ENCODE results near the gene DNAH9.

DNAH9 gene

GRCh38 chr17:11853321-11854151 is 255.3 kb downstream of the DNAH9 start:
- Histone ChIP-seq H3K36me3 (ENCODE audit: control insufficient read depth, insufficient read depth, low read length) (no peaks in the 10 kb centered on the region), H3K27ac (ENCODE audit: insufficient read depth, low read length, poor library complexity, severe bottlenecking) (no peak overlapping the region), H3K4me3 (ENCODE audit: insufficient read depth, low read depth, low read length, poor library complexity, severe bottlenecking) (no peak overlapping the region), H3K4me1 (ENCODE audit: control insufficient read depth, insufficient read depth, low read length, poor library complexity, severe bottlenecking) (no peaks in the 10 kb centered on the region), H3K9me3 (ENCODE audit: control insufficient read depth, low read length) (no peaks in the 10 kb centered on the region), H3K27me3 (replicated peaks; ENCODE audit: control insufficient read depth, insufficient read depth, low read length, poor library complexity, severe bottlenecking) (no peaks in the 10 kb centered on the region)
- no peak for DNase-seq

GRCh38 chr17:11855306-11855705 is 257.0 kb downstream of the DNAH9 start:
- DNase-seq, result no peak
- Histone ChIP-seq H3K27me3 (replicated peaks; ENCODE audit: control insufficient read depth, insufficient read depth, low read length, poor library complexity, severe bottlenecking) (no peaks in the 10 kb centered on the region), H3K27ac (ENCODE audit: insufficient read depth, low read length, poor library complexity, severe bottlenecking) (no peak overlapping the region), H3K4me1 (ENCODE audit: control insufficient read depth, insufficient read depth, low read length, poor library complexity, severe bottlenecking) (no peaks in the 10 kb centered on the region), H3K4me3 (ENCODE audit: insufficient read depth, low read depth, low read length, poor library complexity, severe bottlenecking) (no peak overlapping the region), H3K36me3 (ENCODE audit: control insufficient read depth, insufficient read depth, low read length) (no peaks in the 10 kb centered on the region), H3K9me3 (ENCODE audit: control insufficient read depth, low read length) (no peaks in the 10 kb centered on the region)

- no peak overlapping the region for H3K27ac ChIP-seq (ENCODE audit: insufficient read depth, low read length, poor library complexity, severe bottlenecking)
- no peak overlapping the region for H3K4me3 ChIP-seq (ENCODE audit: insufficient read depth, low read depth, low read length, poor library complexity, severe bottlenecking)
- H3K9me3 ChIP-seq (ENCODE audit: control insufficient read depth, low read length), result no peaks in the 10 kb centered on the region
- H3K4me1 ChIP-seq (ENCODE audit: control insufficient read depth, insufficient read depth, low read length, poor library complexity, severe bottlenecking), result no peaks in the 10 kb centered on the region
- no peaks in the 10 kb centered on the region for H3K27me3 ChIP-seq (replicated peaks; ENCODE audit: control insufficient read depth, insufficient read depth, low read length, poor library complexity, severe bottlenecking)
- H3K36me3 ChIP-seq (ENCODE audit: control insufficient read depth, insufficient read depth, low read length), result no peaks in the 10 kb centered on the region
- no peak for DNase-seq
These were observed 258.7 kb downstream of the DNAH9 start for GRCh38 chr17:11857006-11857405.

- Histone ChIP-seq H3K27ac (ENCODE audit: insufficient read depth, low read length, poor library complexity, severe bottlenecking) (no peak overlapping the region), H3K4me3 (ENCODE audit: insufficient read depth, low read depth, low read length, poor library complexity, severe bottlenecking) (no peak overlapping the region), H3K4me1 (ENCODE audit: control insufficient read depth, insufficient read depth, low read length, poor library complexity, severe bottlenecking) (no peaks in the 10 kb centered on the region), H3K9me3 (ENCODE audit: control insufficient read depth, low read length) (no peaks in the 10 kb centered on the region), H3K27me3 (replicated peaks; ENCODE audit: control insufficient read depth, insufficient read depth, low read length, poor library complexity, severe bottlenecking) (no peaks in the 10 kb centered on the region), H3K36me3 (ENCODE audit: control insufficient read depth, insufficient read depth, low read length) (no peaks in the 10 kb centered on the region)
- no peak for DNase-seq
These were observed 271.6 kb downstream of the DNAH9 start for GRCh38 chr17:11869680-11870394.

- no peak overlapping the region for H3K27ac ChIP-seq (ENCODE audit: insufficient read depth, low read length, poor library complexity, severe bottlenecking)
- H3K4me3 ChIP-seq (ENCODE audit: insufficient read depth, low read depth, low read length, poor library complexity, severe bottlenecking), result no peak overlapping the region
- no peaks in the 10 kb centered on the region for H3K36me3 ChIP-seq (ENCODE audit: control insufficient read depth, insufficient read depth, low read length)
- H3K27me3 ChIP-seq (replicated peaks; ENCODE audit: control insufficient read depth, insufficient read depth, low read length, poor library complexity, severe bottlenecking), result no peaks in the 10 kb centered on the region
- DNase-seq, result no peak
- H3K9me3 ChIP-seq (ENCODE audit: control insufficient read depth, low read length), result no peaks in the 10 kb centered on the region
- H3K4me1 ChIP-seq (ENCODE audit: control insufficient read depth, insufficient read depth, low read length, poor library complexity, severe bottlenecking), result no peaks in the 10 kb centered on the region
These were observed 273.5 kb downstream of the DNAH9 start for GRCh38 chr17:11871773-11872172.

GRCh38 chr17:11874756-11875155 is 276.5 kb downstream of the DNAH9 start:
- no peaks in the 10 kb centered on the region for H3K27me3 ChIP-seq (replicated peaks; ENCODE audit: control insufficient read depth, insufficient read depth, low read length, poor library complexity, severe bottlenecking)
- H3K4me3 ChIP-seq (ENCODE audit: insufficient read depth, low read depth, low read length, poor library complexity, severe bottlenecking), result no peak overlapping the region
- no peaks in the 10 kb centered on the region for H3K36me3 ChIP-seq (ENCODE audit: control insufficient read depth, insufficient read depth, low read length)
- DNase-seq, result no peak
- H3K4me1 ChIP-seq (ENCODE audit: control insufficient read depth, insufficient read depth, low read length, poor library complexity, severe bottlenecking), result no peaks in the 10 kb centered on the region
- no peak overlapping the region for H3K27ac ChIP-seq (ENCODE audit: insufficient read depth, low read length, poor library complexity, severe bottlenecking)
- H3K9me3 ChIP-seq (ENCODE audit: control insufficient read depth, low read length), result no peaks in the 10 kb centered on the region

- Histone ChIP-seq H3K4me1 (ENCODE audit: control insufficient read depth, insufficient read depth, low read length, poor library complexity, severe bottlenecking) (no peaks in the 10 kb centered on the region), H3K36me3 (ENCODE audit: control insufficient read depth, insufficient read depth, low read length) (no peaks in the 10 kb centered on the region), H3K27me3 (replicated peaks; ENCODE audit: control insufficient read depth, insufficient read depth, low read length, poor library complexity, severe bottlenecking) (no peaks in the 10 kb centered on the region), H3K4me3 (ENCODE audit: insufficient read depth, low read depth, low read length, poor library complexity, severe bottlenecking) (no peak overlapping the region), H3K9me3 (ENCODE audit: control insufficient read depth, low read length) (no peaks in the 10 kb centered on the region), H3K27ac (ENCODE audit: insufficient read depth, low read length, poor library complexity, severe bottlenecking) (no peak overlapping the region)
- DNase-seq, result no peak
These were observed 282.4 kb downstream of the DNAH9 start for GRCh38 chr17:11880714-11881113.

- Histone ChIP-seq H3K27ac (ENCODE audit: insufficient read depth, low read length, poor library complexity, severe bottlenecking) (no peak overlapping the region), H3K27me3 (replicated peaks; ENCODE audit: control insufficient read depth, insufficient read depth, low read length, poor library complexity, severe bottlenecking) (no peaks in the 10 kb centered on the region), H3K9me3 (ENCODE audit: control insufficient read depth, low read length) (no peaks in the 10 kb centered on the region), H3K36me3 (ENCODE audit: control insufficient read depth, insufficient read depth, low read length) (no peaks in the 10 kb centered on the region), H3K4me3 (ENCODE audit: insufficient read depth, low read depth, low read length, poor library complexity, severe bottlenecking) (no peak overlapping the region), H3K4me1 (ENCODE audit: control insufficient read depth, insufficient read depth, low read length, poor library complexity, severe bottlenecking) (no peaks in the 10 kb centered on the region)
- no peak for DNase-seq
These were observed 284.4 kb downstream of the DNAH9 start for GRCh38 chr17:11882716-11883115.

- H3K4me3 ChIP-seq (ENCODE audit: insufficient read depth, low read depth, low read length, poor library complexity, severe bottlenecking), result no peak overlapping the region
- DNase-seq, result no peak
- no peaks in the 10 kb centered on the region for H3K27me3 ChIP-seq (replicated peaks; ENCODE audit: control insufficient read depth, insufficient read depth, low read length, poor library complexity, severe bottlenecking)
- H3K9me3 ChIP-seq (ENCODE audit: control insufficient read depth, low read length), result no peaks in the 10 kb centered on the region
- no peaks in the 10 kb centered on the region for H3K4me1 ChIP-seq (ENCODE audit: control insufficient read depth, insufficient read depth, low read length, poor library complexity, severe bottlenecking)
- H3K27ac ChIP-seq (ENCODE audit: insufficient read depth, low read length, poor library complexity, severe bottlenecking), result no peak overlapping the region
- H3K36me3 ChIP-seq (ENCODE audit: control insufficient read depth, insufficient read depth, low read length), result no peaks in the 10 kb centered on the region
These were observed 286.8 kb downstream of the DNAH9 start for GRCh38 chr17:11885051-11885450.

GRCh38 chr17:11889266-11889665 is 291.0 kb downstream of the DNAH9 start:
- Histone ChIP-seq H3K27me3 (replicated peaks; ENCODE audit: control insufficient read depth, insufficient read depth, low read length, poor library complexity, severe bottlenecking) (no peaks in the 10 kb centered on the region), H3K27ac (ENCODE audit: insufficient read depth, low read length, poor library complexity, severe bottlenecking) (no peak overlapping the region)
- no peak for DNase-seq

More at GRCh38 chr17:11889266-11889665, 291.0 kb downstream of the DNAH9 start:
- H3K4me1 ChIP-seq (ENCODE audit: control insufficient read depth, insufficient read depth, low read length, poor library complexity, severe bottlenecking), result no peaks in the 10 kb centered on the region
- H3K36me3 ChIP-seq (ENCODE audit: control insufficient read depth, insufficient read depth, low read length), result no peaks in the 10 kb centered on the region
- H3K9me3 ChIP-seq (ENCODE audit: control insufficient read depth, low read length), result no peaks in the 10 kb centered on the region
- H3K4me3 ChIP-seq (ENCODE audit: insufficient read depth, low read depth, low read length, poor library complexity, severe bottlenecking), result no peak overlapping the region
